CD4-positive, CD25-positive, alpha-beta regulatory T cell (primary cell): ENCODE results near the gene TRAF2. TPM values are rescaled to one million over a fixed set of nuclear protein-coding genes. Genes with fewer than 3 reads are reported as not detected.

Experiments
- ATAC-seq, 2 donors: fragments of 150-1000 bp; cut with Tn5 transposase; one replicate each; pipeline ENCODE4 v1.10.0; 2021; ENCODE audit warnings: low read depth in 2 of 2, moderate number of reproducible peaks in 2 of 2, moderate library complexity in 1 of 2
- DNase-seq, 3 donors: peaks; one replicate each; pipeline versions ENCODE4 v3.0.0 to v3.0.0-alpha.2; 2012 to 2022; ENCODE audit warnings: mixed read lengths in 1 of 3
- H3K27ac ChIP-seq: one replicate; pipeline ENCODE4 v1.7.0; 2013; ENCODE audit warnings: mild to moderate bottlenecking, low read length; ENCODE audit not compliant: insufficient read depth, poor library complexity, severe bottlenecking
- H3K27me3 ChIP-seq: one replicate; pipeline ENCODE4 v1.7.0; 2013; ENCODE audit warnings: low read length; ENCODE audit not compliant: control insufficient read depth, insufficient read depth
- H3K36me3 ChIP-seq: one replicate; pipeline ENCODE4 v1.7.0; 2013; ENCODE audit warnings: mild to moderate bottlenecking, low read length, moderate library complexity; ENCODE audit not compliant: control insufficient read depth, insufficient read depth
- H3K4me1 ChIP-seq: 2 replicates; pipeline ENCODE4 v1.7.0; 2013; ENCODE audit warnings: mild to moderate bottlenecking, low read length; ENCODE audit not compliant: insufficient read depth, control insufficient read depth, poor library complexity, severe bottlenecking
- H3K4me3 ChIP-seq: one replicate; pipeline ENCODE4 v1.7.0; 2013; ENCODE audit warnings: low read depth, mild to moderate bottlenecking, low read length, moderate library complexity
- H3K9me3 ChIP-seq, 2 experiments: 1 replicate in 1 of 2; 2 replicates in 1 of 2; pipeline ENCODE4 v1.7.0; 2013; ENCODE audit warnings: low read length in 2 of 2, mild to moderate bottlenecking in 1 of 2, moderate library complexity in 1 of 2; ENCODE audit not compliant: control insufficient read depth in 2 of 2
- H3K27ac Mint-ChIP-seq, 3 donors: one replicate each; pipeline ENCODE4 v1.8.0; 2020 to 2022; ENCODE audit warnings: mild to moderate bottlenecking in 3 of 3, mixed read lengths in 3 of 3, moderate library complexity in 2 of 3
- H3K27me3 Mint-ChIP-seq: one replicate; pipeline ENCODE4 v1.8.0; 2022; ENCODE audit warnings: mild to moderate bottlenecking, mixed read lengths
- H3K36me3 Mint-ChIP-seq: one replicate; pipeline ENCODE4 v1.8.0; 2020; ENCODE audit warnings: mixed read lengths
- H3K4me1 Mint-ChIP-seq, 4 donors: one replicate each; pipeline ENCODE4 v1.8.0; 2020 to 2022; ENCODE audit warnings: mixed read lengths in 4 of 4, mild to moderate bottlenecking in 1 of 4
- H3K4me3 Mint-ChIP-seq, 4 donors: one replicate each; pipeline ENCODE4 v1.8.0; 2020 to 2022; ENCODE audit warnings: mild to moderate bottlenecking in 4 of 4, mixed read lengths in 4 of 4, moderate library complexity in 3 of 4
- H3K9me3 Mint-ChIP-seq, 7 donors: one replicate each; pipeline ENCODE4 v1.8.0; 2020 to 2022; ENCODE audit warnings: mixed read lengths in 7 of 7, mild to moderate bottlenecking in 3 of 7, moderate library complexity in 2 of 7
- polyA plus RNA-seq, 4 donors: library from polyadenylated mRNA; unstranded; fragments of 300-500 nt; fragmentation: Illumina TruSeq; gene quantifications; one replicate each; pipeline ENCODE4 v1.2.3, GENCODE V29; 2021
- total RNA-seq: library from RNA; stranded (reverse); gene quantifications from one replicate; pipeline ENCODE4 v1.2.3, GENCODE V29; 2022

The TRAF2 gene
- total and polyA plus RNA-seq, 5 donors from 2014 or later, result 11.0 to 28.6 (median 16.8) TPM

DNA sequence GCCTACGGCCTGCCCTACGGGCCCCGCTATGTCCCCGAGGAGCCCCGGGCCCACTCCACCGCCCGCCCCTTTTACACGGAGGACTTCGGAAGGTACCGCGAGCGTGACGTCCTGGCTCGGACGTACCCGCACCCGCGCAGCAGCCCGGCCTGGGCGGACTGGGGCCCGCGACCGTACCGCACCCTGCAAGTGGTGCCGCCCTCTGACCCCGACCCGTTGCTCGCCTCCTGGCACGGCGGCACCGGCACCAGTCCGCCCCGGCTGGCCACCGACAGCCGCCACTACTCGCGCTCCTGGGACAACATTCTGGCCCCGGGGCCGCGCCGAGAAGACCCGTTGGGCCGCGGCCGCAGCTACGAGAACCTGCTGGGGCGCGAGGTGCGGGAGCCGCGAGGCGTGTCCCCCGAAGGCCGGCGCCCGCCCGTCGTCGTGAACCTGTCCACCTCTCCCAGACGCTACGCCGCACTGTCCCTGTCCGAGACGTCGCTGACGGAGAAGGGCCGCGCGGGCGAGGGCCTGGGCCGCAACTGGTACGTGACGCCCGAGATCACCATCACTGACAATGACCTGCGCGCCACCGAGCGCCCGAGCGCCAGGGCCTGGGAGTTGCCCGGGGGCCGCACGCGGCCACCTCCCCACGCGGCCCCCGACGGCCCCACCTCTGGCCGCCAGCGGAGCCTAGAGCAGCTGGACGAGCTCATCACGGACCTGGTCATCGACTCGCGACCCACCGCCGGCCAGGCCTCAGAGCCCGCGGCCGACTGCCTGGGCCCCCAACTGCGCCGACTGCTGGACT is 40.7 kb upstream of the TRAF2 start:
- H3K36me3 ChIP-seq, result no peaks in the 10 kb centered on the region
- no peak overlapping the region for H3K4me3 ChIP-seq
- H3K27ac ChIP-seq, result no peak overlapping the region
- H3K4me1 ChIP-seq, result peaks cover 68% of the 10 kb centered on the region
- no peaks in the 10 kb centered on the region for H3K9me3 ChIP-seq
- peaks cover 32% of the 10 kb centered on the region for H3K27me3 Mint-ChIP-seq
- H3K36me3 Mint-ChIP-seq, result no peaks in the 10 kb centered on the region
- H3K27me3 ChIP-seq, result no peaks in the 10 kb centered on the region
- H3K27ac Mint-ChIP-seq, result no peak overlapping the region
- peaks cover 0 to 35% (median 5%) of the 10 kb centered on the region in 4 donors for H3K4me1 Mint-ChIP-seq
- peak overlapping the region; percentile 54 to 84 (median 64) for H3K4me3 Mint-ChIP-seq
- ATAC-seq (no peak), DNase-seq (no peak)
- peaks cover 0 to 2% (median 0%) of the 10 kb centered on the region in 7 donors for H3K9me3 Mint-ChIP-seq

GRCh38 chr9:136846376-136847087 is 39.8 kb upstream of the TRAF2 start:
- DNase-seq (peak in 1 of 3 donors; percentile 23), ATAC-seq (no peak)
- Histone ChIP-seq H3K9me3 (no peaks in the 10 kb centered on the region), H3K27ac (no peak overlapping the region), H3K4me1 (peaks cover 68% of the 10 kb centered on the region), H3K27me3 (no peaks in the 10 kb centered on the region), H3K36me3 (no peaks in the 10 kb centered on the region), H3K4me3 (no peak overlapping the region)
- Mint-ChIP-seq H3K27me3 (peaks cover 32% of the 10 kb centered on the region), H3K27ac (peak overlapping the region in 2 of 3 donors; percentile 46 to 77), H3K36me3 (no peaks in the 10 kb centered on the region), H3K4me1 (peaks cover 0 to 35% (median 5%) of the 10 kb centered on the region in 4 donors), H3K4me3 (peak overlapping the region; percentile 50 to 71 (median 56)), H3K9me3 (peaks cover 0 to 2% (median 0%) of the 10 kb centered on the region in 7 donors)

DNA sequence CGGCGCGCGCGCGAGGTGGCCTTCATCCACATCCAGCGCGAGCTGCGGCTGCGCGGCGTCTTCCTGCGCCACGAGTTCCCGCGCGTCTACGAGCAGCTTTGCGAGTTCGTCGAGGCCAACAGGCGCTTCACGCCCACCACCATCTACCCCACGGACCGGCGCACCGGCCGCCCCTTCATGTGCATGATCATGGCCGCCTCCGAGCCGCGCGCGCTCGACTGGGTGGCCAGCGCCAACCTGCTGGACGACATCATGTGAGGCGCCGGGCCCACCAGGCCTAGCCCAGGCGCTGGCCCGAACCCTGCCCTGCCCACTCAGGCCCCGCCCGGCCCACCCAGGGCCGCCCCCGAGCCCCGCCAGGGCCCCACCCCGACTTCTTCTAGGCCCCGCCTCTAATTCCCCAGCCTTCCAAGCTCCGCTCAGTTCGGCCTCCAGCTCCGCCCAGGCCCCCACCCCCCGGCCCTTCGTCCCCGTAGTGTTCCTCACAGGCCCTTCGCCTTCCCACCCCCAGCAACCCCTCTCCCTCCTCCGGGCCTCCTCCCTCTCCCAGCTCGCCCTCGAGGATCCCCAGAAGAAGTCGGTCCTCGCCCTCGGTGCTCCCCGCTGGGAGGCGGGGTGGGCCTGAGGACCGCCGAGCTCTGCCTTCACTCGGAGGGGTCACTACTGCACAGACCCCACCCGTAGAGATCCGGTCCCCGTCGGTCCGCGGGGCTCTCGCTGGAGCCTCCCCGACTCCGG is 39.1 kb upstream of the TRAF2 start:
- H3K36me3 Mint-ChIP-seq, result no peaks in the 10 kb centered on the region
- H3K27me3 Mint-ChIP-seq, result peaks cover 30% of the 10 kb centered on the region
- peak overlapping the region; percentile 85 to 100 (median 88) for H3K4me3 Mint-ChIP-seq
- H3K36me3 ChIP-seq, result no peaks in the 10 kb centered on the region
- H3K27ac ChIP-seq, result no peak overlapping the region
- no peaks in the 10 kb centered on the region for H3K9me3 ChIP-seq
- ATAC-seq (no peak), DNase-seq (peak in 1 of 3 donors; percentile 38)
- peaks cover 0 to 32% (median 5%) of the 10 kb centered on the region in 4 donors for H3K4me1 Mint-ChIP-seq
- no peak overlapping the region for H3K4me3 ChIP-seq
- H3K4me1 ChIP-seq, result peaks cover 63% of the 10 kb centered on the region
- no peaks in the 10 kb centered on the region for H3K27me3 ChIP-seq
- H3K27ac Mint-ChIP-seq, result no peak overlapping the region
- peaks cover 0 to 2% (median 0%) of the 10 kb centered on the region in 7 donors for H3K9me3 Mint-ChIP-seq

DNA sequence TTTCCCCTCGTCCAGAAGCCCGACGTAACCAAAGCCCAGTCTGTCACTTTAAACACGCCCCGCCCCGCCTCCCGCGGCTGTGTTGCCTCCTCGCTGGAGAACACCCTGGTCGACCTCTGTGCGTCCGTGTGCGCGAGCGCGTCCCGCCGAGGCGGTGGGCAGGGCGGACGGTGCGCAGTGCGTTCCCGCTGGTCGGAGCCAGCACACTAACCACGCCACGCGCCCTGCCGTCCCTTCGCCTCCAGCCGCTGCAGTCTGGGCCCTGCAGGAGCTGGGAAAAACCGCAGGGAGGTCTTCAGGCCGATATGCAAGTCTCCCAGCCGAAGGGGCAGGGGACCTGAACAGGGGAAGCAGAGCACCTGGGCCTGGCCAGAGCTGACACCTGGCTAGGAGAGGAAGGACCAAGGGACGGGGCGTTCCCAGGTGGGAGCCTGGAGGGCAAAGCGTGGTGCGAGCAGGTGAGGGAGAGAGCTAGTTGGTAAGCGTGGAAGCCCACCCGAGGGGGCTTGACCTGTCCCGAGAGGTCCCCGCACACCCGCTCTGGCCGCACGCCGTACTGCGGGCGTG is 38.4 kb upstream of the TRAF2 start:
- H3K4me3 Mint-ChIP-seq, result peak overlapping the region; percentile 85 to 100 (median 88)
- no peaks in the 10 kb centered on the region for H3K36me3 ChIP-seq
- peaks cover 0 to 2% (median 0%) of the 10 kb centered on the region in 7 donors for H3K9me3 Mint-ChIP-seq
- no peaks in the 10 kb centered on the region for H3K9me3 ChIP-seq
- ATAC-seq (no peak), DNase-seq (peak; percentile 53 to 85 (median 55))
- H3K36me3 Mint-ChIP-seq, result no peaks in the 10 kb centered on the region
- peaks cover 62% of the 10 kb centered on the region for H3K4me1 ChIP-seq
- H3K27me3 Mint-ChIP-seq, result peaks cover 27% of the 10 kb centered on the region
- peak overlapping the region; percentile 7 for H3K4me3 ChIP-seq
- H3K27me3 ChIP-seq, result no peaks in the 10 kb centered on the region
- H3K27ac Mint-ChIP-seq, result no peak overlapping the region
- H3K27ac ChIP-seq, result no peak overlapping the region
- peaks cover 0 to 31% (median 5%) of the 10 kb centered on the region in 4 donors for H3K4me1 Mint-ChIP-seq

- H3K4me1 ChIP-seq, result peaks cover 55% of the 10 kb centered on the region
- Mint-ChIP-seq H3K9me3 (peaks cover 0 to 2% (median 0%) of the 10 kb centered on the region in 7 donors), H3K36me3 (no peaks in the 10 kb centered on the region), H3K27ac (peak overlapping the region in 1 of 3 donors; percentile 46), H3K27me3 (peaks cover 26% of the 10 kb centered on the region), H3K4me1 (peaks cover 0 to 28% (median 4%) of the 10 kb centered on the region in 4 donors), H3K4me3 (peak overlapping the region; percentile 92 to 100 (median 94))
- no peaks in the 10 kb centered on the region for H3K27me3 ChIP-seq
- DNase-seq (peak in 2 of 3 donors; percentile 36 to 64), ATAC-seq (no peak)
- H3K4me3 ChIP-seq, result no peak overlapping the region
- no peaks in the 10 kb centered on the region for H3K36me3 ChIP-seq
- H3K9me3 ChIP-seq, result no peaks in the 10 kb centered on the region
- peak overlapping the region; percentile 73 for H3K27ac ChIP-seq
Observed at GRCh38 chr9:136848393-136849037, 37.8 kb upstream of the TRAF2 start.

- H3K36me3 ChIP-seq, result no peaks in the 10 kb centered on the region
- DNase-seq, result peak; percentile 93 to 99 (median 98)
- H3K9me3 Mint-ChIP-seq, result peaks cover 0 to 2% (median 0%) of the 10 kb centered on the region in 7 donors
- H3K4me3 ChIP-seq, result peak within 1 kb of the TSS; percentile 59
- H3K27me3 Mint-ChIP-seq, result peaks cover 23% of the 10 kb centered on the region
- H3K27ac Mint-ChIP-seq, result peak within 1 kb of the TSS; percentile 56 to 76 (median 75)
- H3K4me1 ChIP-seq, result peaks cover 49% of the 10 kb centered on the region
- peak; percentile 93 for ATAC-seq
- no peaks in the 10 kb centered on the region for H3K27me3 ChIP-seq
- H3K36me3 Mint-ChIP-seq, result no peaks in the 10 kb centered on the region
- H3K27ac ChIP-seq, result peak within 1 kb of the TSS; percentile 73
- H3K4me1 Mint-ChIP-seq, result peaks cover 0 to 26% (median 3%) of the 10 kb centered on the region in 4 donors
- H3K9me3 ChIP-seq, result no peaks in the 10 kb centered on the region
- peak within 1 kb of the TSS; percentile 92 to 100 (median 94) for H3K4me3 Mint-ChIP-seq
Observed at GRCh38 chr9:136849038-136849959, 37.0 kb upstream of the TRAF2 start, which contains the start of gene PHPT1. Gene PHPT1, plus strand, starts transcription at chr9:136849409. Its CDS starts 22 bp downstream, at chr9:136849431.
